Small intestine (tissue), 7 donors: ENCODE data around the gene GADD45A. TPM values are rescaled to one million over a fixed set of nuclear protein-coding genes. Genes with fewer than 3 reads are reported as not detected.

ENCODE experiments used
- DNase-seq, 2 donors: peaks; one replicate each; pipeline versions ENCODE4 v3.0.0 to v3.0.0-alpha.2; 2013
- FAIRE-seq: peaks from 2 replicates; lab custom pipeline; 2012; peaks lifted over from hg19 to GRCh38; lab: Jason Lieb, UNC
- H3K27ac ChIP-seq, 3 donors: one replicate each; pipeline ENCODE4 v1.5.1; 2013; ENCODE audit warnings: low read length in 2 of 3, mild to moderate bottlenecking in 2 of 3, control low read depth in 1 of 3, inconsistent platforms in 1 of 3, low read depth in 1 of 3, moderate library complexity in 1 of 3
- H3K27me3 ChIP-seq, 3 donors: one replicate each; pipeline ENCODE4 v1.6.1; 2013; ENCODE audit warnings: low read length in 3 of 3, inconsistent platforms in 1 of 3; ENCODE audit not compliant: control insufficient read depth in 3 of 3, insufficient read depth in 3 of 3
- H3K36me3 ChIP-seq, 3 donors: one replicate each; pipeline ENCODE4 v1.6.1; 2013; ENCODE audit warnings: low read length in 3 of 3, inconsistent platforms in 1 of 3, low read depth in 1 of 3, mild to moderate bottlenecking in 1 of 3, moderate library complexity in 1 of 3; ENCODE audit not compliant: control insufficient read depth in 3 of 3, insufficient read depth in 2 of 3
- H3K4me1 ChIP-seq, 3 donors: one replicate each; pipeline ENCODE4 v1.6.1; 2013; ENCODE audit warnings: low read length in 2 of 3, inconsistent platforms in 1 of 3, low read depth in 1 of 3, mild to moderate bottlenecking in 1 of 3, moderate library complexity in 1 of 3; ENCODE audit not compliant: control insufficient read depth in 3 of 3, insufficient read depth in 2 of 3
- H3K4me3 ChIP-seq, 3 donors: one replicate each; pipeline ENCODE4 v1.5.1; 2013; ENCODE audit warnings: low read length in 3 of 3, control low read depth in 1 of 3, inconsistent platforms in 1 of 3, low read depth in 1 of 3, mild to moderate bottlenecking in 1 of 3, moderate library complexity in 1 of 3
- H3K9me3 ChIP-seq, 2 donors: one replicate each; pipeline ENCODE4 v1.6.1; 2013; ENCODE audit warnings: low read depth in 1 of 2, low read length in 1 of 2; ENCODE audit not compliant: control insufficient read depth in 2 of 2, insufficient read depth in 1 of 2
- WGBS, 3 donors: extraction: QIAGEN DNeasy Blood & Tissue Kit; methylation state at CpG; one replicate each; pipeline ENCODE4 v1.1.7; 2013; 5-methylcytosine and 5-hydroxymethylcytosine counted together
- polyA plus RNA-seq, 4 donors: library from polyadenylated mRNA; stranded (reverse) in 3 of 4; unstranded in 1 of 4; fragments of 200-250 nt in 3 of 4; fragments of 120-200 nt in 1 of 4; gene quantifications; one replicate each; pipeline versions ENCODE4 v1.2.1 to v1.2.3, GENCODE V29; 2013
- donor health status: healthy with polysubstance abuse.
- donor health status: control.
- donor health status: control.
- donor health status: Bipolar disorder and iron deficiency.
- donor health status: healthy.

GADD45A gene
- polyA plus RNA-seq, 4 donors, result 31.2 to 76.3 (median 50.9) TPM

DNA sequence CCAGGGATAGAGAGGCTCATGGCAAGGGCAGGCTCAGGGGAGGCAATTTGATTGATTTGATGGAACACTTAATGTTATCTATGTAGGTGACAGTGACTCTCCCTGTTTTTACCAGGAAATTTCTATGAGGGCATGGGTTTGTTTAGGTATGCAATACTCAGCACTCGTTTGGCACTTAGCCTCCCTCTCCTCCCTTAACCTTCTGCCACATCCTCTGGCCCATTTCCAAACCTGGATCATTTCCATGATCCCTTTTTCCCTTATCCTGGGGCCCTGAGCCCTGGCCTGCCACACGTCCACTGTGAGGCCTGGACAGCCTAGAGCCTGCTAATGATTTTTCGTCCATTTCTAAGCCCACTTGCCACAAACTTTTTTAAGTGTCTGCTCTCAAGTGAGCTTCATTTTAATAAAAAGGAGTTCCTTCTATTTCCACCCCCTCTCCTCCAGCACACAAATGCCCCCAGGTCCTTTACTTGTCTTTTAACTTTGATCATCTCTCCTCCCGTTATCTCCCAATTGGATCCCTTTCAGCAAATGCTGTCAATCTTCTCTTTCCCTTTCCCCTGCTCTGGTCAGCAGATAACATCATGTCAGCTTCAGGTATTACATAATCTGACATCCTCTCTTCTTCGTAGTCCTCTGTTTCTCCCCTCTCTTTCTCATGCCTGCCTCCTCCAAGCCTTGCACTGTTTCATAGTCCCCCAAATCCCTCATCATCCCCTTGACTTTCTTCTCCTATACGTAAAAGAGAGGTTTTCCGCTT lies 37.8 kb upstream of the GADD45A start:
- Histone ChIP-seq H3K4me1 (peaks cover 5 to 23% (median 13%) of the 10 kb centered on the region in 3 donors), H3K27ac (peak overlapping the region in 1 of 3 donors; percentile 18), H3K27me3 (no peaks in the 10 kb centered on the region), H3K36me3 (no peaks in the 10 kb centered on the region), H3K4me3 (no peak overlapping the region), H3K9me3 (no peaks in the 10 kb centered on the region)
- DNase-seq (no peak), FAIRE-seq (no peak)
- WGBS, 3 donors, result 62 to 65% (median 64%) methylated on average over 7 of the region's 7 CpGs

DNA sequence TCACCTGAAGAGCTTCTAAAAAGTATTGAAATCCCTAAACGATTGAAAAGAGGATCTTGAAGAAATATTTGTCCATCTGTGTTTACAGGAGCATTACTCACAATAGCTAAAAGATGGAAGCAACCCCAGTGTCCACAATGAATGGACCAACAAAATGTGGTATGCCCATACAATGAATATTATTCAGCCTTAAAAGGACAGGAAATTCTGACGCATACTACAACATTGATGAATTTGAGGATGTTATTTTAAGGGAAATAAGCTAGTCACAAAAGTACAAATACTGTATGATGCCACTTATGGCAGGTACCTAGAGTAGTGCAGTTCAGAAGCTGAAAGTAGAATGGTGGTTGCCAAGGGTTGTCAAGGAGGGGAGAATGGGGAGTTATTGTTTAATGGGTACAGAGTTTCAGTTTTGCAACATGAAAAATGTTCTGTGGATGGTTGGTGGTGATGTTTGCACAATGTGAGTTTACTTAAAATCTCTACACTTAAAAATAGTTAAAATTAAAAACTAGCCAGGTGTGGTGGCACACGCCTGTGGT lies 37.1 kb upstream of the GADD45A start:
- Histone ChIP-seq H3K27me3 (no peaks in the 10 kb centered on the region), H3K4me1 (peaks cover 5 to 23% (median 13%) of the 10 kb centered on the region in 3 donors), H3K4me3 (no peak overlapping the region), H3K36me3 (no peaks in the 10 kb centered on the region), H3K27ac (no peak overlapping the region), H3K9me3 (no peaks in the 10 kb centered on the region)
- DNase-seq (no peak), FAIRE-seq (no peak)
- WGBS, 3 donors, result 79 to 86% (median 80%) methylated on average over 3 of the region's 3 CpGs

DNA sequence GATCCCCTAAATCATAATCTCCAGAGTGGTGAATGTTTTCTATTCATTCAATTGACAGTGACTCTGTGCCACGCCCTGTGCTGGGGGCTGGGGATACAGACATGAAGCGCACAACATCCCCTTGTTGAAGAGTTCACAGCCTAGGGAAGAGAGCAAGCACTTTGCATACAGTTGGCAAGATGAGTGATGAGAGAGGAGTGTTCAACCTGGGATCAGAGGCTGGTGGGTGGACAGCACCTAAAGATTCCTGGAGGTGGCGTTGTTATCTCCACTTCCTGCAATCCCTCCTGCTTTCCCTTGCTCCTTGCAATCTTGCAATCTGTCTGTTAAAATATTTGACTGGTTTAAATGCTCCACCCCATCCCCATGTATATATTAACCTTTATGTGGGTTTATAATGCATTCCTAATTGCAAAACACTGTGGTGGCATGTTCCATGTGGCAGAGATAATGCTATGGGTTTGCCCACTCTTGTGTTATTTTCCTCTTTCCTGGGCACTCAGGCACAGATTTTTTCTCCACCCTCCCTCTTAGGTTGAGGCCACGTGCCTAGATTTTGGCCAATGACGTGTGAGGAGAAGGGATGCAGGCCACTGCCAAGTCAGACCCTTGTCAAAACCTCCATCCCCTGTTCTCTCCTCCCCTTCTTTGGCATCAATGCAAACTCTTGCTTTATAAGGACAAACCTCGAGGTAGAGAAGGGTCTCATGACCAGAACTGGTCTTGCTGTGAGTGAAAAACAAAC lies 36.2 kb upstream of the GADD45A start:
- Histone ChIP-seq H3K4me3 (no peak overlapping the region), H3K4me1 (peaks cover 2 to 20% (median 13%) of the 10 kb centered on the region in 3 donors), H3K9me3 (no peaks in the 10 kb centered on the region), H3K27ac (no peak overlapping the region), H3K27me3 (no peaks in the 10 kb centered on the region), H3K36me3 (no peaks in the 10 kb centered on the region)
- DNase-seq, result no peak
- 61 to 77% (median 76%) methylated on average over 6 of the region's 6 CpGs for WGBS, 3 donors
- FAIRE-seq, result no peak

DNA sequence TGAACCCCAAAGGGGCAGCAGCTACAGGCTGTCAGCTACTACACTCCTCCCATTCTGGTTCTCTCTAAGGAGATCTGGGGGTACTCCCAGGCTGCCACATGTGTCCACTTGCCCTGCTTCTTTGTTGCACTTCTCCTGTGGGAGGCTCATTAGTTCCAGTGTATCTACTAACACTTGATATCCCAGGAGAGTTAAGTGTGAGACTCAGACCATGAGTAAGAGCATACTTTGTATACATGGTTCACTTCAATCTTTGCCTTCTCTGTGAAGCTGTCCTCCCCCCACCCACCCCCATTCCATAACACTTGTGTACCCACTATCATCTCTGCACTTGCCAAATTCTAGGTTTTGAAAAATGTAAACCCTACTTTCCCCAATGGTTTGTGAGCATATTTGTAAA lies 34.9 kb upstream of the GADD45A start:
- H3K4me3 ChIP-seq, result no peak overlapping the region
- no peak overlapping the region for H3K27ac ChIP-seq
- no peaks in the 10 kb centered on the region for H3K27me3 ChIP-seq
- no peak for DNase-seq
- H3K36me3 ChIP-seq, result no peaks in the 10 kb centered on the region
- H3K9me3 ChIP-seq, result no peaks in the 10 kb centered on the region
- no peak for FAIRE-seq
- peaks cover 2 to 20% (median 10%) of the 10 kb centered on the region in 3 donors for H3K4me1 ChIP-seq

DNA sequence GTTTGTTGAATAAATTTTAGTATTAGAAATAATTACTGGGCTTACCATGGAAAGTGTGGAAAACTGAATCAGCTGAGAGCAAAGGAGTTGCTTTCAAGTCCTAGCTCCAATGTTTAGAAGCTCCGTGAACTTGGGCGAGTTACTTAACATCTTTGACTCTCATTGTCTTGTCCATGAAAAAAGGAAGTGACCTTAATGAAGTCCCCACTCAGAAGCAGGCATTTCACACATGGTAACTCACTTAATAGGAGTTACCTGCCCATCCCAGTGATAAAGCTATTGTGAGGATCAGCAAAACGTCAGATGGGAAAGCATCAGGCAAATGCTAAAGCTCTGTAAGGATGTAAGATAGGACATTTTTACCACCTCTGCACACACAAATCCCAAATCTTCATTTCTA lies 34.0 kb upstream of the GADD45A start:
- 72 to 81% (median 77%) methylated on average over 3 of the region's 3 CpGs for WGBS, 3 donors
- FAIRE-seq (no peak), DNase-seq (no peak)
- Histone ChIP-seq H3K27me3 (no peaks in the 10 kb centered on the region), H3K4me3 (no peak overlapping the region), H3K36me3 (no peaks in the 10 kb centered on the region), H3K27ac (no peak overlapping the region), H3K4me1 (peaks cover under 1 to 12% (median 9%) of the 10 kb centered on the region in 3 donors), H3K9me3 (no peaks in the 10 kb centered on the region)

DNA sequence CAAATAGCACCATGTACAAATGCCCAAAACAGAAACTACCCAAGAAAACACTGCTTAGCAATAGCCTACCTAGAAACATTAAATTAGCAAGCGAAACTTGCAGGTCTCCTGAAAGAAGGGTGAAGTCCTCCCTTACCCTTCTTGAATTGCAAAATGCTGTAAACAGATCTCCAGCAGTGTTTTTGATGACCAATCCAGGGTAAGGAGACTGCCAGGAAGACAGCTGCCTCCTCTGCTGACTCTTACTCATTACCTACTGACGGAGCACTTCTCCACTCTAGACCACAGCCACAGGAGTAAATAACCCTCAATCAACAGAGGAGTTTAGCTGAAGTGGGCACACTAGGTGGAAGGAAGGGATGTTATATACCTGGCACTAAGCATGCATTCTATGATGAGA lies 32.2 kb upstream of the GADD45A start:
- Histone ChIP-seq H3K27ac (no peak overlapping the region), H3K36me3 (no peaks in the 10 kb centered on the region), H3K4me1 (no peaks in the 10 kb centered on the region), H3K27me3 (no peaks in the 10 kb centered on the region), H3K4me3 (no peak overlapping the region), H3K9me3 (no peaks in the 10 kb centered on the region)
- FAIRE-seq (no peak), DNase-seq (no peak)
- WGBS, 3 donors, result 61 to 79% (median 68%) methylated on average over 2 of the region's 2 CpGs

DNA sequence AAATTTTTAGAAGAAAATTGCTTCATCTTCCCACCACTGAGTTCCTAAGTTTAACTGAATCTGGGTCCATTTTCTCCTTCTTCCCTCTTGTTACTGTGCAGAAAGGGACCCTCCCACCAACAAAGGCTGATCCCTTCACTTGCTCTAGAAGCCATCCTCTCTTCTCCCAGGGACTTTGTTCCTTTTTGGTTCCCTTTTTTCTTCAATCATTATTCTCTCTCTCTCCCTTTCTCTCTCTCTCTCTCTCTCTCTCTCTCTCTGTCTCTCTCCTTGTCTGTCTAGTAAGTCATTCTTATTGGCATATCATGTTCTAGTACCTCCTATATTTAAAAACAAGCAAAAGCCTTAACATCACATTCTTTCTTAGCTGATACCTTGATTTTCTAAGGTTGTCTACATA lies 31.7 kb upstream of the GADD45A start:
- FAIRE-seq, result no peak
- Histone ChIP-seq H3K27me3 (no peaks in the 10 kb centered on the region), H3K4me1 (no peaks in the 10 kb centered on the region), H3K4me3 (no peak overlapping the region), H3K27ac (no peak overlapping the region), H3K9me3 (no peaks in the 10 kb centered on the region), H3K36me3 (no peaks in the 10 kb centered on the region)
- no peak for DNase-seq

GRCh38 chr1:67655581-67655980 lies 29.4 kb upstream of the GADD45A start:
- no peak overlapping the region for H3K4me3 ChIP-seq
- 87 to 91% (median 88%) methylated on average over 2 of the region's 2 CpGs for WGBS, 3 donors

More at GRCh38 chr1:67655581-67655980, 29.4 kb upstream of the GADD45A start:
- no peak overlapping the region for H3K27ac ChIP-seq
- no peaks in the 10 kb centered on the region for H3K4me1 ChIP-seq
- DNase-seq, result no peak
- no peaks in the 10 kb centered on the region for H3K27me3 ChIP-seq
- no peak for FAIRE-seq
- H3K9me3 ChIP-seq, result no peaks in the 10 kb centered on the region
- no peaks in the 10 kb centered on the region for H3K36me3 ChIP-seq
